CD14-positive monocyte (primary cell): Measurements from ENCODE around the gene CNTN5. TPM values are rescaled to one million over a fixed set of nuclear protein-coding genes. Genes with fewer than 3 reads are reported as not detected.

Experiments used
- DNase-seq, 3 donors: peaks; one replicate each; pipeline ENCODE4 v3.0.0-alpha.2; 2011 to 2022
- H2AFZ ChIP-seq: 2 replicates; pipeline ENCODE4 v1.6.0; 2012; ENCODE audit warnings: mild to moderate bottlenecking, low read depth, low read length, inconsistent platforms; ENCODE audit not compliant: insufficient read depth, poor library complexity, severe bottlenecking
- H3K27ac ChIP-seq, 2 donors: 1 replicate in 1 of 2; 2 replicates in 1 of 2; pipeline ENCODE4 v1.5.1; 2012 to 2013; ENCODE audit warnings: low read length in 2 of 2, control low read depth in 1 of 2, inconsistent platforms in 1 of 2, low read depth in 1 of 2, mild to moderate bottlenecking in 1 of 2
- H3K27me3 ChIP-seq, 2 donors: one replicate each; pipeline versions ENCODE4 v1.6.0 to v1.6.1; 2011 to 2013; ENCODE audit warnings: low read length in 2 of 2; ENCODE audit not compliant: control insufficient read depth in 2 of 2, insufficient read depth in 2 of 2
- H3K36me3 ChIP-seq, 2 donors: replicated peaks in 1 of 2; 1 replicate in 1 of 2; 2 replicates in 1 of 2; pipeline versions ENCODE4 v1.5.1 to v1.6.1; 2012 to 2013; ENCODE audit warnings: low read length in 2 of 2, control low read depth in 1 of 2, inconsistent platforms in 1 of 2, mild to moderate bottlenecking in 1 of 2; ENCODE audit not compliant: insufficient read depth in 2 of 2, control insufficient read depth in 1 of 2
- H3K4me1 ChIP-seq, 2 donors: 1 replicate in 1 of 2; 2 replicates in 1 of 2; pipeline versions ENCODE4 v1.5.1 to v1.6.1; 2012 to 2013; ENCODE audit warnings: low read length in 2 of 2, control low read depth in 1 of 2, inconsistent platforms in 1 of 2, mild to moderate bottlenecking in 1 of 2, moderate library complexity in 1 of 2; ENCODE audit not compliant: insufficient read depth in 2 of 2, control insufficient read depth in 1 of 2
- H3K4me2 ChIP-seq: replicated peaks from 2 replicates; pipeline ENCODE3; 2012; ENCODE audit warnings: low read length, moderate library complexity, mild to moderate bottlenecking; ENCODE audit not compliant: poor library complexity, severe bottlenecking; ENCODE audit errors: extremely low read depth
- H3K4me3 ChIP-seq, 3 experiments: fragments of 200-600 bp in 1 of 3; sonication (generic) in 1 of 3; replicated peaks in 1 of 3; 1 replicate in 2 of 3; 2 replicates in 1 of 3; pipeline ENCODE4 v1.5.1; 2011 to 2013; ENCODE audit warnings: low read length in 3 of 3, mild to moderate bottlenecking in 3 of 3, control low read depth in 2 of 3, low read depth in 2 of 3, inconsistent platforms in 1 of 3, moderate library complexity in 1 of 3
- H3K79me2 ChIP-seq: 2 replicates; pipeline ENCODE4 v1.6.0; 2012; ENCODE audit warnings: mild to moderate bottlenecking, control low read depth, inconsistent platforms, low read length, moderate library complexity; ENCODE audit not compliant: insufficient read depth
- H3K9ac ChIP-seq: 2 replicates; pipeline ENCODE4 v1.6.0; 2017; ENCODE audit warnings: low read length, mild to moderate bottlenecking; ENCODE audit not compliant: insufficient read depth, poor library complexity, severe bottlenecking
- H3K9me3 ChIP-seq, 2 donors: replicated peaks in 1 of 2; 1 replicate in 1 of 2; 2 replicates in 1 of 2; pipeline versions ENCODE4 v1.5.1 to v1.6.1; 2012 to 2013; ENCODE audit warnings: low read length in 2 of 2, control low read depth in 1 of 2; ENCODE audit not compliant: control insufficient read depth in 1 of 2, insufficient read depth in 1 of 2
- H4K20me1 ChIP-seq: 2 replicates; pipeline ENCODE4 v1.6.0; 2012; ENCODE audit warnings: mild to moderate bottlenecking, low read length, control low read depth, moderate library complexity; ENCODE audit not compliant: insufficient read depth
- H3K27ac Mint-ChIP-seq, 7 donors: one replicate each; pipeline ENCODE4 v1.8.0; 2020; ENCODE audit warnings: mild to moderate bottlenecking in 7 of 7, mixed read lengths in 7 of 7, moderate library complexity in 6 of 7, inconsistent platforms in 2 of 7
- H3K27me3 Mint-ChIP-seq, 3 donors: one replicate each; pipeline ENCODE4 v1.8.0; 2021 to 2022; ENCODE audit warnings: low read depth in 3 of 3, mild to moderate bottlenecking in 3 of 3, mixed read lengths in 3 of 3, moderate library complexity in 3 of 3, inconsistent platforms in 1 of 3
- H3K36me3 Mint-ChIP-seq, 2 donors: one replicate each; pipeline ENCODE4 v1.8.0; 2020; ENCODE audit warnings: mixed read lengths in 2 of 2, inconsistent platforms in 1 of 2, mild to moderate bottlenecking in 1 of 2
- H3K4me1 Mint-ChIP-seq: one replicate; pipeline ENCODE4 v1.8.0; 2020; ENCODE audit warnings: mild to moderate bottlenecking, mixed read lengths
- H3K4me3 Mint-ChIP-seq, 2 donors: one replicate each; pipeline ENCODE4 v1.8.0; 2020; ENCODE audit warnings: mild to moderate bottlenecking in 2 of 2, mixed read lengths in 2 of 2, moderate library complexity in 1 of 2
- H3K9me3 Mint-ChIP-seq, 7 donors: one replicate each; pipeline ENCODE4 v1.8.0; 2020 to 2022; ENCODE audit warnings: mixed read lengths in 7 of 7, mild to moderate bottlenecking in 6 of 7, moderate library complexity in 6 of 7, inconsistent platforms in 2 of 7
- CTCF ChIP-seq: fragments of 200-600 bp; IDR thresholded peaks from one replicate; pipeline ENCODE4 v1.8.0; 2022; ENCODE audit warnings: antibody characterized with exemption, mild to moderate bottlenecking
- WGBS: methylation state at CpG from one replicate; pipeline ENCODE4 v1.1.5; 2013; ENCODE audit warnings: missing lambda C conversion rate; ENCODE audit not compliant: insufficient coverage; 5-methylcytosine and 5-hydroxymethylcytosine counted together
- intact Hi-C, 2 donors: fragments of 100-400 bp; cut with micrococcal nuclease; formaldehyde crosslinking; loops; one replicate each; pipeline versions ENCODE4 v1.15.0 to v1.15.1; 2023
- polyA minus RNA-seq: library from RNA; depleted of rRNA, polyadenylated mRNA; stranded (reverse); fragments of >200 nt; gene quantifications from 2 replicates; pipeline ENCODE4 v1.2.3, GENCODE V29; 2012
- polyA plus RNA-seq, 3 donors: library from polyadenylated mRNA; depleted of rRNA in 1 of 3; unstranded in 2 of 3; stranded (reverse) in 1 of 3; fragments of 300-500 nt in 2 of 3; fragments of >200 nt in 1 of 3; fragmentation: Illumina TruSeq in 2 of 3; gene quantifications; 1 replicate in 2 of 3; 2 replicates in 1 of 3; pipeline ENCODE4 v1.2.3, GENCODE V29; 2012 to 2021
- total RNA-seq, 12 experiments: library from RNA in 1 of 12; stranded (reverse) in 1 of 12; fragments of 120-200 nt in 1 of 12; gene quantifications; one replicate each; pipeline ENCODE4 v1.2.4 and lab custom pipeline; 2013 to 2026; ENCODE audit warnings: mixed read lengths in 6 of 12, inconsistent platforms in 1 of 12

Gene CNTN5
- 0.81 TPM for total RNA-seq (2013)
- not detected for polyA plus RNA-seq
- polyA minus RNA-seq: not detected in 2 replicates
- 0 to 2.3 (median 0.06) reads per million in 11 experiments for total RNA-seq (lab: John Stamatoyannopoulos, UW)

GRCh38 chr11:99020352-99021225 is at the start of gene CNTN5:
Gene CNTN5 (plus strand): TSS chr11:99020949.
- H3K4me1 ChIP-seq: no peaks in the 10 kb centered on the region
- DNase-seq: peak in 1 of 3 donors; percentile 2
- peaks cover 0 to 2% of the 10 kb centered on the region in 2 donors for H3K36me3 Mint-ChIP-seq
- no peaks in the 10 kb centered on the region for H3K36me3 ChIP-seq
- no peak within 1 kb of the TSS for H3K4me2 ChIP-seq
- peaks cover 17 to 30% (median 26%) of the 10 kb centered on the region in 3 donors for H3K27me3 Mint-ChIP-seq
- WGBS: 1% methylated on average over 53 of the region's 57 CpGs
- intact Hi-C loops: no loop called here
- H3K9ac ChIP-seq: no peak within 1 kb of the TSS
- peaks cover 4% of the 10 kb centered on the region for H3K4me1 Mint-ChIP-seq
- no peak within 1 kb of the TSS for H2AFZ ChIP-seq
- H3K79me2 ChIP-seq: no peaks in the 10 kb centered on the region
- no peak within 1 kb of the TSS for H3K4me3 ChIP-seq
- H3K27ac Mint-ChIP-seq: no peak within 1 kb of the TSS
- peaks cover 0 to 7% (median 1%) of the 10 kb centered on the region in 7 donors for H3K9me3 Mint-ChIP-seq
- H4K20me1 ChIP-seq: no peaks in the 10 kb centered on the region
- H3K4me3 Mint-ChIP-seq: peak within 1 kb of the TSS in 1 of 2 donors; percentile 88
- H3K9me3 ChIP-seq: peaks cover 0 to 3% of the 10 kb centered on the region in 2 donors
- H3K27me3 ChIP-seq: peaks cover 21 to 39% of the 10 kb centered on the region in 2 donors
- H3K27ac ChIP-seq: no peak within 1 kb of the TSS
- no peak for TF ChIP-seq CTCF

- Histone ChIP-seq H3K9me3 (peaks cover 0 to 3% of the 10 kb centered on the region in 2 donors), H3K27ac (no peak overlapping the region), H3K27me3 (no peaks in the 10 kb centered on the region), H3K4me1 (no peaks in the 10 kb centered on the region), H3K79me2 (no peaks in the 10 kb centered on the region), H3K4me3 (no peak overlapping the region), H3K9ac (no peak overlapping the region), H3K36me3 (no peaks in the 10 kb centered on the region), H3K4me2 (no peak overlapping the region), H4K20me1 (no peaks in the 10 kb centered on the region), H2AFZ (no peak overlapping the region)
- WGBS: no CpG with 5 or more reads among the region's 2 CpGs
- intact Hi-C loops: no loop called here
- no peak for TF ChIP-seq CTCF
- no peak overlapping the region for H3K27ac Mint-ChIP-seq
- H3K4me1 Mint-ChIP-seq: no peaks in the 10 kb centered on the region
- no peaks in the 10 kb centered on the region for H3K27me3 Mint-ChIP-seq
- no peak for DNase-seq
- H3K4me3 Mint-ChIP-seq: no peak overlapping the region
- H3K9me3 Mint-ChIP-seq: peaks cover 0 to 6% (median 0%) of the 10 kb centered on the region in 7 donors
- no peaks in the 10 kb centered on the region for H3K36me3 Mint-ChIP-seq
Observed at GRCh38 chr11:98979205-98979604, 41.5 kb upstream of the CNTN5 start.
